K562 treated with DMSO at 1 percent for 12 hours (cell line): ENCODE results near the gene IQCB1. TPM values are rescaled to one million over a fixed set of nuclear protein-coding genes. Genes with fewer than 3 reads are reported as not detected.

Experiments used
- total RNA-seq: library from RNA; unstranded; fragments of 300-600 nt; gene quantifications from 2 replicates; pipeline ENCODE4 v1.2.3, GENCODE V29; 2022; ENCODE audit not compliant: insufficient read depth

The IQCB1 gene, protein sequence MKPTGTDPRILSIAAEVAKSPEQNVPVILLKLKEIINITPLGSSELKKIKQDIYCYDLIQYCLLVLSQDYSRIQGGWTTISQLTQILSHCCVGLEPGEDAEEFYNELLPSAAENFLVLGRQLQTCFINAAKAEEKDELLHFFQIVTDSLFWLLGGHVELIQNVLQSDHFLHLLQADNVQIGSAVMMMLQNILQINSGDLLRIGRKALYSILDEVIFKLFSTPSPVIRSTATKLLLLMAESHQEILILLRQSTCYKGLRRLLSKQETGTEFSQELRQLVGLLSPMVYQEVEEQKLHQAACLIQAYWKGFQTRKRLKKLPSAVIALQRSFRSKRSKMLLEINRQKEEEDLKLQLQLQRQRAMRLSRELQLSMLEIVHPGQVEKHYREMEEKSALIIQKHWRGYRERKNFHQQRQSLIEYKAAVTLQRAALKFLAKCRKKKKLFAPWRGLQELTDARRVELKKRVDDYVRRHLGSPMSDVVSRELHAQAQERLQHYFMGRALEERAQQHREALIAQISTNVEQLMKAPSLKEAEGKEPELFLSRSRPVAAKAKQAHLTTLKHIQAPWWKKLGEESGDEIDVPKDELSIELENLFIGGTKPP
- total RNA-seq, result 15.9 and 34.7 TPM in 2 replicates

DNA sequence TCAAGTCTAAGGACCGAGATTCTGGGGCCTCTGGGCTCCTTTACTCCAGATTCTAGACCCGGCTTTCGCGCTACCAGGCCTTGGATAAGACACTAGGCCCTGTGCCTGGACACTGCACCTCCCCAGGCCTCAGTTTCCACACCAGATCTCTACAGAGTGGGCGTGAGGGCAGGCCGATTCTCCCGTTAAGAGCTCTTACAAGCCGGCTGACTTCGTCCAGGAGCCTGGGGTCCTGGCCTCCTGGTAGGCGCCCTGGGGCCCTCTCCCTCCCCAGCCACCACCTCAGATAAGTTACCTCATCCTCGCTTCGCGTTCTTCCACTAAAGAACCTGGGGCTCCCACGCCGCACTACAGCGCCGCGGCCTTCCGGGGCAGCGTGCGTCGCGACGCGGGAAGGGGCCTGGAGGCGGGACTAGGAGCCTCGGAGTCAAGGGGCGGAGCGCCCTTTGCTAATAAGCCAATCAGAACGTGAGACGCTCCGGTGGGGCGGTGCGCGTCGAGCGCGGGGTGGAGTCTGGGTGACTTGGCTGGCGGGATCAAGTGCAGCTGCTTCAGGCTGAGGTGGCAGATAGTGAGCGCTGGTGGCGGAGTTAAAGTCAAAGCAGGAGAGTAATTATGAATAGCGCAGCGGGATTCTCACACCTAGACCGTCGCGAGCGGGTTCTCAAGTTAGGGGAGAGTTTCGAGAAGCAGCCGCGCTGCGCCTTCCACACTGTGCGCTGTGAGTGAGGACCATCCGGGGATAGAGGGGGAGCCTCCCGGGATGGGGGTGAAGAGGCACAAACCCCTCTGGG lies at the start of gene IQCB1, which contains the start of gene EAF2:
Gene IQCB1, minus strand, starts transcription at position 390 of the 794 bp plus-strand sequence. CDS start 6,100 bp downstream, outside the sequence.
Gene EAF2, plus strand, starts transcription at position 539 of the 794 bp plus-strand sequence. Its CDS starts 77 bp downstream, at position 616.

DNA sequence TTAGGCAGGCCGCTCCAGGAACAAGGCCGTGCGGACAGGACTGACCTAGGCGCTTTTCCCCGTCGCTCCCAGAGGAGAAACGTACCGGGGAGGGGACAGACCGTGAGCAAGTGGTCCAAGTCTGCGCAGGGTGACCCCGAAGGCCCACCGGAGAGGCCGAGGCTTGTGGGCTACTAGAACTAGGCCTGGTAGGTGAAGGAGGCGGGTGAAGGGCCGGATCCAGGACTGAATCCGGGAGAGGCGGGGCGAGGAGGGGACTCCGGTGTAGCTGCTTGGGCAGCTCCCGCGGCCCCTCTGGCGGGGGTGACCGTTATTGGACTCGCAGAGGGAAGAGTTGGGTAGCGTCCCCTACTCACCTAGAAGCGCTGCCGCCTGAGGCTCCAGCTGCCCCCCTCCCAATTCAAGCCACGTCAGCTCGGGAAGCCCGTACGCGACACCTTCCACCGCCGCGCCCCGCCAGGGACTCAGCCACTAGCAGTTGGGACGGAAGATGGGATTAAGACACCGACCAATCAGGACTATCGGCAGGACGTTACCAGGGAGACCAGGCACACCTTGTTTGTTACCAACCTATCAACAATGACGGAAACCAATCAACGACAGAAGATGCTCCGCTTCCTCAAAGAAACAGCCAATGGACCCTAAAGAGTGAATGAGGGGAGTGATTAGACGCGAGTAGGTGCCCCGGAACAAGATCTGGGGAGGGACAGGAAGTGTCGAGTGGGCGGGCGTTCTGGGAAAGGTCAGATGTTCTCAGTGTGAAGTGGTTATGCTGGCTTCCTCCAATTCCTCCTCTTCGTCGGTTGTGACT lies 85.4 kb downstream of the IQCB1 start, which contains the start of gene GOLGB1:
Gene GOLGB1, minus strand, starts transcription at position 466 of the 811 bp plus-strand sequence. CDS start 18,770 bp downstream, outside the sequence.

Other genes with a start within 250 kb of the IQCB1 start
- not detected in 2 replicates for gene FBXO40, start 241.7 kb downstream of the IQCB1 start, total RNA-seq
- gene HCLS1, start 174.2 kb downstream of the IQCB1 start, total RNA-seq, result 49.7 and 53.0 TPM in 2 replicates
- 4.5 and 16.9 TPM in 2 replicates for gene GOLGB1, start 85.3 kb downstream of the IQCB1 start, total RNA-seq
- gene EAF2, start 149 bp upstream of the IQCB1 start, total RNA-seq, result 7.3 and 11.0 TPM in 2 replicates
- 0.52 and 0.89 TPM in 2 replicates for gene SLC15A2, start 59.3 kb upstream of the IQCB1 start, total RNA-seq
- gene ILDR1, start 187.2 kb upstream of the IQCB1 start, total RNA-seq, result not detected in 2 replicates
- gene CD86, start 220.3 kb upstream of the IQCB1 start, total RNA-seq, result not detected in 2 replicates